Naive thymus-derived CD8-positive, alpha-beta T cell (primary cell): ENCODE results near the gene RPL26. TPM values are rescaled to one million over a fixed set of nuclear protein-coding genes. Genes with fewer than 3 reads are reported as not detected.
"Not testable (repeated sequence)": the region's sequence is repeated elsewhere in the genome, so short reads cannot be mapped to it uniquely, and the experiment has no call there.

Experiments used
- ATAC-seq, 2 donors: fragments of 150-1000 bp; cut with Tn5 transposase in 1 of 2; sonication (Bioruptor Pico), chemical (Tn5 transposase) in 1 of 2; 1 replicate in 1 of 2; 2 replicates in 1 of 2; pipeline ENCODE4 v1.10.0; 2021; ENCODE audit warnings: mild to moderate bottlenecking in 2 of 2, moderate library complexity in 2 of 2
- POLR2A ChIA-PET: fragments of 350-600 bp; sonication (Branson Sonifier 250); formaldehyde crosslinking; loops from one replicate; lab custom pipeline; 2021; ENCODE audit warnings: antibody characterized with exemption; lab: Charles Lee
- DNase-seq, 10 donors: peaks; one replicate each; pipeline versions ENCODE4 v3.0.0 to v3.0.0-alpha.2; 2020 to 2022
- H3K27ac Mint-ChIP-seq, 10 donors: one replicate each; pipeline ENCODE4 v1.8.0; 2020 to 2022; ENCODE audit warnings: mild to moderate bottlenecking in 10 of 10, mixed read lengths in 10 of 10, moderate library complexity in 4 of 10, inconsistent platforms in 1 of 10
- H3K27me3 Mint-ChIP-seq, 5 donors: one replicate each; pipeline ENCODE4 v1.8.0; 2021 to 2022; ENCODE audit warnings: mixed read lengths in 5 of 5
- H3K36me3 Mint-ChIP-seq, 3 donors: one replicate each; pipeline ENCODE4 v1.8.0; 2020 to 2022; ENCODE audit warnings: mixed read lengths in 3 of 3, mild to moderate bottlenecking in 2 of 3, inconsistent platforms in 1 of 3
- H3K4me1 Mint-ChIP-seq, 4 donors: one replicate each; pipeline ENCODE4 v1.8.0; 2021 to 2022; ENCODE audit warnings: mixed read lengths in 4 of 4
- H3K4me3 Mint-ChIP-seq, 10 donors: one replicate each; pipeline ENCODE4 v1.8.0; 2020 to 2022; ENCODE audit warnings: mild to moderate bottlenecking in 10 of 10, mixed read lengths in 10 of 10, moderate library complexity in 6 of 10, inconsistent platforms in 1 of 10
- H3K9me3 Mint-ChIP-seq, 9 donors: one replicate each; pipeline ENCODE4 v1.8.0; 2020 to 2022; ENCODE audit warnings: mixed read lengths in 9 of 9, mild to moderate bottlenecking in 3 of 9, inconsistent platforms in 1 of 9, moderate library complexity in 1 of 9
- polyA plus RNA-seq, 3 donors: library from polyadenylated mRNA; unstranded; fragments of 300-500 nt; fragmentation: Illumina TruSeq; gene quantifications; one replicate each; pipeline ENCODE4 v1.2.3, GENCODE V29; 2021
- total RNA-seq, 8 experiments: library from RNA in 2 of 8; stranded (reverse) in 2 of 8; gene quantifications; one replicate each; pipeline ENCODE4 v1.2.3 and lab custom pipeline; 2021 to 2026

Gene RPL26
- total and polyA plus RNA-seq, 5 experiments from 2014 or later = 1,685 to 2,977 (median 2,097) TPM

DNA sequence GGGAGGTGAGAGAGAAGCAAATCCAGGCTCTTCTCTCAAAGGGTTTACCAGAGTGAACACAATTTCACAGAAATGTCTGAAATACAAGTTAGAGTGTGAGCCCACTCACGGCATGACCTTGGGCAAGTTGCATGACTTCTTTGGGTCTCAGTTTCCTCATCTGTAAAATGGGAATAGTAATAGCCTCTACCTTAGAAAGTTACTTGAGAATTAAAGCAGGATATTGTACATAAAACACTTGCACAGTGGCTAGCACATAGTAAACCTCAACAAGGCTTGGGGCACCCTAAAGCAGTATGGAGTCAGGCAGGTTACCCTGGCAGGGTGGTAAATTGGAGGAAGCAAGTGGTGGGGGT is 27.9 kb upstream of the RPL26 start:
- ATAC-seq = no peak
- Mint-ChIP-seq H3K4me1 (peaks cover 10 to 19% (median 17%) of the 10 kb centered on the region in 4 donors), H3K4me3 (no peak overlapping the region), H3K27me3 (peaks cover 4 to 9% (median 5%) of the 10 kb centered on the region in 5 donors), H3K9me3 (no peaks in the 10 kb centered on the region), H3K27ac (peak overlapping the region in 1 of 10 donors; percentile 84), H3K36me3 (no peaks in the 10 kb centered on the region)
- no peak for DNase-seq
- POLR2A ChIA-PET = interaction anchor here (1.0 to 1.9 kb wide), 2 partner anchors 335 to 587 kb away, joined by 3 to 9 read pairs; no protein-coding TSS in a partner anchor

DNA sequence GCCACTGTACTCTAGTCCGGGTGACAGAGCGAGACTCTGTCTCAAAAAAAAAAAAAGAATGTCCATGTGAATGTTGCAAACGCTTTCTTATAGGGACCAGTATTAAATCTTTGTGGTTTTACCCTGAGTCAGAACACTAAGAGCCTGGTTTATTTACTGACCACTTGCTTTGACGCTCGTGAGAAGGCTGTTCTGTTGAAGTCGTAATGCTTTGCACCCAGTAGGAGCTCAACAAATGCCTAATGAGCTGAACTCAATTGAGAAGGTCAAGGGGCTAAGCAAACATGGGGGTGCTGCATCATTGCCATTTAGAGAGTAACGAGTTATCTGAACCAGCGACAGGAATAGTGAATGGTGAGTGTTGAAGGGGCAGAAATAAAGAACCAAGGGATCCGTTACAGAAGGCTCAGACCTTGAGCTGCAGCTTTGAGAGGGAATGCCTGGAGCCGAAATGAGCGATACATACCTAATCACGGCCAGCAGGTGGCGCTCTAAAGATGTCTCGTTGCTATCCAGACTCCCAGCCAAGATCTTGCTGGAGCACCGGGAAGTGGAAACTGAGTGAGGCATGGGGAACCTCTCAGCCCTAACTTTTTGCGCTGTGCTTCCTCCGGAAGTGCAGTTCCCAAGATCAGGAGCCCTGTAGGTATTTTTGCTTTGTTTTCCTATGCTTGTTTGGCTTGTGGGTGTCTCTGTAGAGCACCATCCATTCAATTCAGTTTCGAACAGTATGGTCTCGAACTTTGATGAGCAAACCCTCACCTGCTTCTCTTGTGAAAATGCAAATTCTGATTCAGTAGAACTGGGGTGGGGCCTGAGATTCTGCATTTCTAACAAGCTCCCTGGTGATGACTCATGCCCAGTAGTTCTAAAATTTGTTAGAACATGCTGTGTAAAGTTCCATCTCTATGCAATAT is 27.2 kb upstream of the RPL26 start:
- peak; percentile 58 to 85 (median 74) for DNase-seq
- Mint-ChIP-seq H3K9me3 (no peaks in the 10 kb centered on the region), H3K4me1 (peaks cover 10 to 19% (median 17%) of the 10 kb centered on the region in 4 donors), H3K27me3 (peaks cover 4 to 10% (median 5%) of the 10 kb centered on the region in 5 donors), H3K4me3 (peak overlapping the region in 1 of 10 donors; percentile 10), H3K27ac (peak overlapping the region in 3 of 10 donors; percentile 9 to 51 (median 40)), H3K36me3 (no peaks in the 10 kb centered on the region)
- POLR2A ChIA-PET = interaction anchor here (0.6 to 1.9 kb wide), 3 partner anchors 41 to 588 kb away, joined by 3 to 9 read pairs (median 4); no protein-coding TSS in a partner anchor
- ATAC-seq = peak; percentile 77 to 92

- no peak overlapping the region for H3K4me3 Mint-ChIP-seq
- POLR2A ChIA-PET = interaction anchor here (0.6 kb wide), 1 partner anchor 334 kb away, joined by 4 read pairs; no protein-coding TSS in a partner anchor
- no peak for DNase-seq
- no peaks in the 10 kb centered on the region for H3K9me3 Mint-ChIP-seq
- no peaks in the 10 kb centered on the region for H3K36me3 Mint-ChIP-seq
- H3K4me1 Mint-ChIP-seq = peaks cover 8 to 16% (median 14%) of the 10 kb centered on the region in 4 donors
- peaks cover 4 to 15% (median 5%) of the 10 kb centered on the region in 5 donors for H3K27me3 Mint-ChIP-seq
- no peak for ATAC-seq
- H3K27ac Mint-ChIP-seq = peak overlapping the region in 2 of 10 donors; percentile 37 to 57
These were observed 25.4 kb upstream of the RPL26 start for GRCh38 chr17:8408371-8408770.

DNA sequence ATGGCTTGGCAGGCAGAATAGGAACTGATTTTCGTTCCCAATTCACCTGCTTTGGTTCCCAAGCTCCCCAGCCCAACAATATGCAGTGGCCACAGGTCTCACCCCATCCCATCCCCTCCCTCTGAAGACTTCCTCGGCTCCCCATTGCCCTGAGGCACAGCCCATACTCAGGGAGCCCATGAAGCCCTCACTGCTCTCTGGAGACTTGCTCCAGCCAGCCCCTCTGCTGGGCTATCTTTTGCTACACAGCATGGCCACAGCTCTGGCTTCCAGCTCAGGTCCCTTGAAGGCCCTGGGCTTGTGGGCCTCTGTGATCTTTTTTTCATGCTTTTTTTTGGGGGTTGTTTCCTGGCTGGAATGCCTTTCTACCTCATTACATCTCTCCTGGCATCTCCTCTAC is 23.2 kb upstream of the RPL26 start:
- no peak for ATAC-seq
- H3K27ac Mint-ChIP-seq = peak overlapping the region in 1 of 10 donors; percentile 46
- POLR2A ChIA-PET = no interaction called here

GRCh38 chr17:8405499-8406016 is 22.6 kb upstream of the RPL26 start:
- peaks cover 4 to 8% (median 5%) of the 10 kb centered on the region in 4 donors for H3K4me1 Mint-ChIP-seq
- no peak overlapping the region for H3K27ac Mint-ChIP-seq
- no peak for DNase-seq
- H3K36me3 Mint-ChIP-seq = peaks cover 0 to 2% (median 0%) of the 10 kb centered on the region in 3 donors
- POLR2A ChIA-PET = no interaction called here
- no peak for ATAC-seq
- H3K9me3 Mint-ChIP-seq = no peaks in the 10 kb centered on the region
- H3K27me3 Mint-ChIP-seq = peaks cover 15 to 38% (median 19%) of the 10 kb centered on the region in 5 donors
- no peak overlapping the region for H3K4me3 Mint-ChIP-seq

More for the DNA sequence above, 23.2 kb upstream of the RPL26 start:
- Mint-ChIP-seq H3K9me3 (no peaks in the 10 kb centered on the region), H3K4me1 (peaks cover 4 to 9% (median 6%) of the 10 kb centered on the region in 4 donors), H3K4me3 (no peak overlapping the region), H3K36me3 (peaks cover 0 to 2% (median 0%) of the 10 kb centered on the region in 3 donors), H3K27me3 (peaks cover 10 to 32% (median 15%) of the 10 kb centered on the region in 5 donors)
- no peak for DNase-seq

- Mint-ChIP-seq H3K4me1 (no peaks in the 10 kb centered on the region), H3K27ac (peak overlapping the region in 1 of 10 donors; percentile 46), H3K9me3 (no peaks in the 10 kb centered on the region), H3K4me3 (no peak overlapping the region), H3K27me3 (peaks cover 15 to 39% (median 22%) of the 10 kb centered on the region in 5 donors), H3K36me3 (peaks cover 0 to 2% (median 0%) of the 10 kb centered on the region in 3 donors)
- DNase-seq (no peak), ATAC-seq (no peak)
- POLR2A ChIA-PET = interaction anchor here (0.7 kb wide), 2 partner anchors 17 to 135 kb away, joined by 3 read pairs; no protein-coding TSS in a partner anchor
These were observed 20.0 kb upstream of the RPL26 start for GRCh38 chr17:8402921-8403536.

DNA sequence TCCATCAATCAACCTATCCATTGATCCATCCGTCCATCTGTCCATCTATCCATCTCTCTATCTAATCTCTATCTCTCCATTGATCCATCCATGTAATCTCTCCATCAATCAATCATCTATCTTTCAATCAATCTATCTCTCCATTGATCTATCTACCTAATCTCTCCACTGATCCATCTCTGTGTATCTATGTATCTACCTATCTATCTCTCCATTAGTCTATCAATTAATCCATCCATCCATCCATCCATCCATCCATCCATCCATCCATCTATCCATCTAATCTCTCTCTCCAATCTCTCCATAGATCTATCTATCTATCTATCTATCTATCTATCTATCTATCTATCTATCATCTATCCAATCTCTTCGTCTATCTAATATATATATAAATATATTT is 18.1 kb upstream of the RPL26 start:
- Mint-ChIP-seq H3K27ac (peak overlapping the region in 1 of 10 donors; percentile 6), H3K4me1 (peaks cover 0 to 2% (median 0%) of the 10 kb centered on the region in 4 donors), H3K36me3 (peaks cover 0 to 2% (median 0%) of the 10 kb centered on the region in 3 donors), H3K9me3 (no peaks in the 10 kb centered on the region), H3K4me3 (no peak overlapping the region), H3K27me3 (peaks cover 17 to 40% (median 25%) of the 10 kb centered on the region in 5 donors)
- no peak for ATAC-seq
- POLR2A ChIA-PET = no interaction called here
- no peak for DNase-seq

GRCh38 chr17:8398980-8399379 is 16.0 kb upstream of the RPL26 start:
- H3K36me3 Mint-ChIP-seq = peaks cover 0 to 2% (median 0%) of the 10 kb centered on the region in 3 donors
- peaks cover 4 to 5% (median 4%) of the 10 kb centered on the region in 4 donors for H3K4me1 Mint-ChIP-seq
- no peaks in the 10 kb centered on the region for H3K9me3 Mint-ChIP-seq
- no peak overlapping the region for H3K27ac Mint-ChIP-seq
- ATAC-seq (no peak), DNase-seq (no peak)
- POLR2A ChIA-PET = no interaction called here
- H3K4me3 Mint-ChIP-seq = no peak overlapping the region
- H3K27me3 Mint-ChIP-seq = peaks cover 17 to 32% (median 25%) of the 10 kb centered on the region in 5 donors

DNA sequence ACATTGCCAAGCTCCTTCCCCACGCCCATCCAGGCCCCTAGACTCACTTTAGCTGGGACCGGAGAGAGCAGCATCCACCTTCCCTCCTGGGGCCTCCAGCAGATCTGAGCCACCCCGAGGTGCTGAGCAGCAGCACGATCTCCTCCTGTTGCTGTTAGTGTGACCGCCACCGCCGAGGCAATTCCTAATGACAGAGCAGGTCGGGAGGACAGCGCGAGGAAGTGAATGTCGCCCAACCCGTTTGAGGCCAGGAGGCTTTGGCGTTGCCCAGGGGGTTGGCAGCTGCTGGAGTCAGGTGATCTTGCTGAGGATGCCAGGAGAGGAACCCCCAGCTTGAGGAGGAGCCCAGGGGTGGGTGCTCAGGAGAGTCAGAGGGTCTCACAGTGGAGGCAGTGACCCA is 14.6 kb upstream of the RPL26 start, which contains the start of gene RNF222:
RNF222 (minus strand) TSS at position 192 of the 400 bp plus-strand sequence. CDS start 4,366 bp downstream, outside the sequence.
- ATAC-seq = no peak

GRCh38 chr17:8394497-8394896 is 11.5 kb upstream of the RPL26 start:
- H3K4me1 Mint-ChIP-seq = peaks cover 9 to 18% (median 12%) of the 10 kb centered on the region in 4 donors
- DNase-seq, H3K27me3 Mint-ChIP-seq, ATAC-seq, H3K9me3 Mint-ChIP-seq, H3K36me3 Mint-ChIP-seq, H3K4me3 Mint-ChIP-seq: not testable (repeated sequence)
- POLR2A ChIA-PET = interaction anchor here (1.3 to 1.4 kb wide), 2 partner anchors 11 to 12 kb away, joined by 7 to 8 read pairs; partner anchors contain the start of gene RPL26
- H3K27ac Mint-ChIP-seq = peak overlapping the region in 6 of 10 donors; percentile 62 to 99 (median 96)

More for the DNA sequence above, 14.6 kb upstream of the RPL26 start, which contains the start of gene RNF222:
- DNase-seq = no peak
- Mint-ChIP-seq H3K4me1 (peaks cover 9 to 15% (median 12%) of the 10 kb centered on the region in 4 donors), H3K4me3 (no peak within 1 kb of the TSS), H3K27me3 (peaks cover 13 to 24% (median 20%) of the 10 kb centered on the region in 5 donors), H3K27ac (peak within 1 kb of the TSS in 4 of 10 donors; percentile 25 to 79 (median 34)), H3K36me3 (peaks cover 0 to 1% (median 0%) of the 10 kb centered on the region in 3 donors), H3K9me3 (no peaks in the 10 kb centered on the region)
- POLR2A ChIA-PET = no interaction called here

DNA sequence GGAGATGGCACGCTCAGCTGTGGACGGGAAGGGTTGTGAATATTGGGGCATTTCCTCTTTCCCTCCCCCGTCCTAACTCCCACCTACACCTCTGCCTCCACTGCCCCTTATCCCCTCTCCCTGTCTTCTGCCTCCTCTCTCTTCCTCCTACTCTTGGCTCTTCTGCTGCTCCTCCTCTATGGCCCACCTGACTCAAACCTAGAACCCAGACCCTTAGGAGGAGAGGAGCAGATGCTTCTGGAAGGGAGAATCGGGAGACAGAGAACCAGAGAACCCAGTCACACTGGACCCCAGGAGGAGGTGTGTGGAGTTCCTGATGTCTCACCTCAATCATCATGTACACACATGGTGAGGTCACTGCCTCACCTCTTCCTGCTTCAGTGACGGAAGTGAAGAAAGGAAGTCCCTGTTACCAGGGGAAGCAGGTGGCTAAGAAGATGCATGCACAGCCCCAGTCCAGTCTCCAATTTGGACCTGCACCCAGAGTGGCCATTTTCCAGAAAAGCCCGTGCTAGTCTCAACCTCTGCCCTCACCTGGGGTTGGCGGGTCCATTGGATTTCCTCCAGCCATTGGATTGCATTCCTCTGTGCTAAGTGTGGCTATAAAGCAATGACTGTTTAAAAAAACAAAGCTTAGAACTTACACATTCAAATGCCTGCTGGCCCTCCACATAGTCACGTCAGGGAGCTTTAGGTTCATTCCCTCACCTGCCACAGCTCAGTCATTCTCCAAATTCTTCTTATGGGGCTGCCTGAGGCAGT is 10.7 kb upstream of the RPL26 start:
- DNase-seq (peak in 9 of 10 donors; percentile 22 to 78 (median 55)), ATAC-seq (peak; percentile 97 to 99)
- Mint-ChIP-seq H3K36me3 (no peaks in the 10 kb centered on the region), H3K4me1 (peaks cover 9 to 18% (median 12%) of the 10 kb centered on the region in 4 donors), H3K9me3 (no peaks in the 10 kb centered on the region), H3K4me3 (peak overlapping the region in 9 of 10 donors; percentile 24 to 67 (median 58)), H3K27ac (peak overlapping the region; percentile 82 to 99 (median 97)), H3K27me3 (peaks cover 0 to 7% (median 3%) of the 10 kb centered on the region in 5 donors)
- POLR2A ChIA-PET = interaction anchor here (1.3 to 1.4 kb wide), 2 partner anchors 10 to 11 kb away, joined by 7 to 8 read pairs; partner anchors contain the start of gene RPL26
